GM12878 (cell line): ENCODE results near the gene STX7. TPM values are rescaled to one million over a fixed set of nuclear protein-coding genes. Genes with fewer than 3 reads are reported as not detected.

Source experiments
- ATAC-seq: fragments of 200-7000 bp; cut with Tn5 transposase; 3 replicates; pipeline ENCODE4 v1.9.1; 2020; ENCODE audit warnings: mild to moderate bottlenecking, moderate library complexity
- BruUV-seq: library from RNA; stranded (reverse); fragments of 400-500 nt; replicated peaks from 2 replicates; lab custom pipeline; 2021; lab: Mats Ljungman, UMichigan
- CTCF ChIA-PET: fragments of 300-600 bp; sonication (Branson Sonifier 250); formaldehyde crosslinking; extraction: SDS; loops from one replicate; lab custom pipeline; 2021; ENCODE audit warnings: inconsistent platforms; lab: Yijun Ruan, JAX
- POLR2A ChIA-PET: fragments of 350-600 bp; formaldehyde crosslinking; extraction: SDS; loops from one replicate; lab custom pipeline; 2021; ENCODE audit warnings: inconsistent platforms; lab: Charles Lee
- RAD21 ChIA-PET: fragments of 300-600 bp; sonication (Branson Sonifier 250); formaldehyde crosslinking; loops from one replicate; lab custom pipeline; 2023; ENCODE audit warnings: antibody characterized with exemption; ENCODE audit not compliant: unreplicated experiment; lab: Charles Lee
- SMC1A ChIA-PET: fragments of 300-600 bp; sonication (Branson Sonifier 250); formaldehyde crosslinking; loops from one replicate; lab custom pipeline; 2023; ENCODE audit not compliant: unreplicated experiment, uncharacterized antibody; lab: Charles Lee
- DNase-seq: peaks from one replicate; pipeline ENCODE4 v3.0.0-alpha.2; 2011; ENCODE audit warnings: low read depth, low spot score
- FAIRE-seq: peaks from 3 replicates; lab custom pipeline; 2011; peaks lifted over from hg19 to GRCh38; lab: Jason Lieb, UNC
- H2AFZ ChIP-seq: 2 replicates; pipeline ENCODE4 v1.6.0; 2011; ENCODE audit warnings: low read depth, low read length, control low read depth; ENCODE audit not compliant: control insufficient read depth
- H3K27ac ChIP-seq: 2 replicates; pipeline ENCODE4 v1.5.1; 2011; ENCODE audit warnings: control low read depth; ENCODE audit not compliant: control insufficient read depth, insufficient read depth
- H3K27me3 ChIP-seq, 2 experiments: replicated peaks in 1 of 2; 2 replicates each; pipeline versions ENCODE4 v1.6.0 to v1.6.1; 2011; ENCODE audit warnings: low read length in 1 of 2; ENCODE audit not compliant: control insufficient read depth in 2 of 2, insufficient read depth in 2 of 2
- H3K36me3 ChIP-seq, 2 experiments: 2 replicates each; pipeline ENCODE4 v1.5.1; 2011; ENCODE audit warnings: low read length in 1 of 2; ENCODE audit not compliant: control insufficient read depth in 2 of 2, insufficient read depth in 2 of 2
- H3K4me1 ChIP-seq: 2 replicates; pipeline ENCODE4 v1.6.1; 2011; ENCODE audit warnings: mild to moderate bottlenecking, low read length, moderate library complexity, mixed read lengths; ENCODE audit not compliant: control insufficient read depth, insufficient read depth
- H3K4me2 ChIP-seq: 2 replicates; pipeline ENCODE4 v1.6.0; 2011; ENCODE audit warnings: control low read depth; ENCODE audit not compliant: control insufficient read depth, insufficient read depth
- H3K4me3 ChIP-seq: fragments of 200-600 bp; sonication (generic); 2 replicates; pipeline ENCODE4 v1.5.1; 2016
- H3K79me2 ChIP-seq: 2 replicates; pipeline ENCODE4 v1.6.0; 2011; ENCODE audit warnings: low read length; ENCODE audit not compliant: control insufficient read depth, insufficient read depth
- H3K9ac ChIP-seq: 2 replicates; pipeline ENCODE4 v1.8.0; 2011; ENCODE audit warnings: low read length, control low read depth, mixed read lengths; ENCODE audit not compliant: control insufficient read depth, insufficient read depth
- H3K9me3 ChIP-seq: replicated peaks from 3 replicates; pipeline ENCODE4 v1.5.1; 2011; ENCODE audit warnings: mild to moderate bottlenecking, low read length; ENCODE audit not compliant: control insufficient read depth, insufficient read depth
- H4K20me1 ChIP-seq: 2 replicates; pipeline ENCODE4 v1.6.0; 2011; ENCODE audit not compliant: control insufficient read depth, insufficient read depth
- BCL3 ChIP-seq: IDR thresholded peaks from 2 replicates; pipeline ENCODE4 v1.6.1; 2011; ENCODE audit warnings: borderline replicate concordance, low read depth, mild to moderate bottlenecking, moderate library complexity, low read length; ENCODE audit not compliant: insufficient read depth, poor library complexity, severe bottlenecking
- USF1 ChIP-seq: IDR thresholded peaks from 2 replicates; pipeline ENCODE4 v1.6.1; 2011; ENCODE audit warnings: borderline replicate concordance, low read depth, mild to moderate bottlenecking, moderate library complexity, mixed read lengths, low read length; ENCODE audit not compliant: insufficient read depth; ENCODE audit errors: extremely low read length
- WGBS: methylation state at CpG from one replicate; pipeline ENCODE4 v1.1.6; 2016; ENCODE audit warnings: low lambda C conversion rate; ENCODE audit not compliant: insufficient replicate concordance, insufficient coverage; ENCODE audit errors: missing lambda C conversion rate; 5-methylcytosine and 5-hydroxymethylcytosine counted together
- in situ Hi-C: fragments of 300-500 bp; cut with MboI; formaldehyde crosslinking; loops from 9 replicates; pipeline ENCODE4 v1.14.3; 2018; ENCODE audit warnings: mixed read lengths
- intact Hi-C: fragments of 100-400 bp; cut with micrococcal nuclease; formaldehyde crosslinking; loops from one replicate; pipeline ENCODE4 v1.14.2; 2022; ENCODE audit not compliant: unreplicated experiment
- polyA plus RNA-seq, 11 experiments: library from polyadenylated mRNA; depleted of rRNA in 4 of 11; unstranded in 6 of 11; stranded (reverse) in 5 of 11; fragments of >200 nt; fragmentation: Nextera tagmentation in 4 of 11; fragmentation: Illumina TruSeq in 1 of 11; extraction: Ambion mirVana in 4 of 11; extraction: Trizol in 1 of 11; gene quantifications; 1 replicate in 1 of 11; 2 replicates in 10 of 11; pipeline versions ENCODE4 v1.2.1 to v1.2.3, GENCODE V29; 2011 to 2016; ENCODE audit warnings: inconsistent platforms in 2 of 11, missing spikeins in 2 of 11, low read depth in 1 of 11
- total RNA-seq, 4 experiments: library from RNA; depleted of rRNA in 3 of 4; stranded (reverse); fragments of >200 nt in 3 of 4; fragmentation: Illumina TruSeq in 1 of 4; extraction: Trizol in 1 of 4; gene quantifications; 2 replicates each; pipeline versions ENCODE4 v1.2.1 to v1.2.3, GENCODE V29; 2013 to 2021

The STX7 gene
- total and polyA plus RNA-seq, 10 of the 15 experiments (the other 5 are each of a cell fraction or from before 2014, with no cell fraction given) = 26.5 to 75.5 (median 51.3) TPM

GRCh38 chr6:132484680-132485018, 28.3 kb downstream of the STX7 start:
- Histone ChIP-seq H3K27ac (no peak overlapping the region), H3K27me3 (no peaks in the 10 kb centered on the region), H3K9me3 (no peaks in the 10 kb centered on the region; the same call in 1 of the 3 replicates), H3K36me3 (peaks cover 2 to 18% of the 10 kb centered on the region in 2 experiments), H3K4me2 (no peak overlapping the region), H3K4me3 (no peak overlapping the region), H3K79me2 (peaks cover 75% of the 10 kb centered on the region), H3K4me1 (peaks cover 35% of the 10 kb centered on the region), H2AFZ (no peak overlapping the region), H4K20me1 (peaks cover 3% of the 10 kb centered on the region), H3K9ac (no peak overlapping the region)
- SMC1A ChIA-PET = interaction anchor here (0.5 to 8.8 kb wide), 28 partner anchors 10 to 215 kb away, joined by 3 to 121 read pairs (median 3); partner anchors contain the start of gene STX7
- RAD21 ChIA-PET = interaction anchor here (0.7 to 9.7 kb wide), 21 partner anchors 8 to 1471 kb away, joined by 3 to 77 read pairs (median 4); partner anchors contain the start of gene STX7
- CTCF ChIA-PET = interaction anchor here (0.6 to 11.0 kb wide), 41 partner anchors 8 to 338 kb away, joined by 3 to 263 read pairs (median 4); partner anchors contain the start of gene STX7
- 56% methylated on average over 4 of the region's 4 CpGs for WGBS
- TF ChIP-seq USF1 (no peak), BCL3 (no peak)
- DNase-seq (no peak), ATAC-seq (peak; percentile 32), FAIRE-seq (no peak)
- POLR2A ChIA-PET = interaction anchor here (0.8 to 1.8 kb wide), 2 partner anchors 11 to 28 kb away, joined by 3 to 6 read pairs; partner anchors contain the start of gene STX7
- in situ Hi-C loops (loop anchor here (5.0 to 10.0 kb wide), 3 partner anchors 180 to 567 kb away; no protein-coding TSS in a partner anchor), intact Hi-C loops (loop anchor here (1.0 to 10.0 kb wide), 4 partner anchors 117 to 570 kb away; no protein-coding TSS in a partner anchor)
- BruUV-seq = no TSS peak
